GM19193 (cell line): ENCODE measurements around the gene GABRG3.

Experiments
- POLR2A ChIP-seq: IDR thresholded peaks from 4 replicates; pipeline ENCODE4 v1.6.1; 2011; ENCODE audit not compliant: insufficient read depth, insufficient read length; ENCODE audit errors: extremely low read depth

GABRG3 gene

DNA sequence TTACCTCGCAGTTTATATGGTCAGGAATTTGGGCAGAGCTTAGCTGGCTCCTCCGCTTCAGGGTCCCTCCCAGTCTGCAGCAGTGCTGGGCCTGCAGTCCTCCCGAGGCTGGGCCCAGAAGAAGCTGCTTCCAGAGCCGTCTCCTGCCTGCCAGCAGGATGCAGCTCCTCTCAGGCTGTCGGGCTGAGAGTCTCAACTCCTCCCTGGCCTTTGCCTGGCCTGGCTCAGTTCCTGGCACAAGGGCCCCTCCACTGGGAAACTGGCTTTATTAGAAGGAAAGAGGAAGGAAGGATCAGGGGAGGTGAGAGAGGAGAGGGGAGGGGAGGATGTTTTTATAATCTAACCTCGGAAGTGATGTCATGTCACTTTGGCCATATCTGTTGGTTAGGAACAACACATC, 72.8 kb downstream of the GABRG3 start:
- TF ChIP-seq POLR2A = no peak

DNA sequence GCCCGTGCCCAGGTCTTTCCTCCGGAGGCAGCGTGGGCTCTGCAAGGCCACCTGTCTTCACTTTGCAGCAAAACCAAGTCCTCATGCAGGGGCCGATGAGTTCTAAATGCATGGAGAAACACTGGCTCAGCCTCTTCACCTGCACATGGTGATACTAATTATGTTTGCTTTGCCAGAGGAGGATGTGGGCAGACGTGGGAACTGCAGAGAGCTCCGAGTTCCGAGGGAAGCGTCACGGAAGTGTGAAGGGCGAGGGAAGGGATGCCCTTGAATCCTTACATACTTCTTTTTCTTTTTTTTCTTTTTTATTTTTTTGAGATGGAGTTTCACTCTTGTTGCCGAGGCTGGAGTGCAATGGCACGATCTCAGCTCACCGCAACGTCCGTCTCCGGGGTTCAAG, 74.8 kb downstream of the GABRG3 start:
- TF ChIP-seq POLR2A = no peak

DNA sequence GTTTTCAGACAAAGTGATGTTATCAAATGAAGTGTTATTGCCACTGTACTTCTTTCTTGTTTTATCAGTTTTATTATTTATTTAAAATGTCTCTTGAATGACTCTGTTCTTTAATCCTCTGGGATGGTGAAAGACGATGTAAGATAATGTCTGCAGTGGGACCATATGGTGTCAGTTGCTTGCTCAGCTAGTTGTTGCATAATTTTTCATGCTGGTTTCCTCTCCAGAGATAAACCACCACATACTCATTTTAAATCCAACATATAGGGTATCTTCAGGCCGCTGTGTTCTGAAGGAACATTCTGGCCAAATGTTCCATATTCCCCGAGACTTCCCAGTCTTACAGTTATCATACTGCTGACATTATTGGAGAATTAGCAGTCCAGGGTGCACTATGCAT, 75.9 kb downstream of the GABRG3 start:
- no peak for TF ChIP-seq POLR2A

DNA sequence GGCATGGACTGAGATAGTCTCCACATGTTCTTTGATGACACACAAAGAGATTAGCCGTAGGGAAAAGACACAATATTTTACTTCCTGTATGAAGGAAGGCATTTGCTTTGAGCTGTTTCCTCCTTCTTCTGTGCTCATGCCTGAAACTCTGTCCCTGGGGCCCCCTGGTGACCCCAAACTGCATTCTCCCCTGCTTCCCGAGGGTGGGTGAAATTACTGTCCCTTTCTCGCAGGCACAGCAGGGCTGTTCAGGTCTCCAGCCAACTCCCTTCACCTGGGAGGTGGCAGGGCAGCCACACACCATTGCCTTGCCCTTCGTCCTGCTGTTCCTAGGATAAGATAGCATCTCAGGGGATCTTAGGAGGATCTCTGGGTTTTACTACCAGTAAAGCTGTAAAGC, 79.2 kb downstream of the GABRG3 start:
- TF ChIP-seq POLR2A = no peak

DNA sequence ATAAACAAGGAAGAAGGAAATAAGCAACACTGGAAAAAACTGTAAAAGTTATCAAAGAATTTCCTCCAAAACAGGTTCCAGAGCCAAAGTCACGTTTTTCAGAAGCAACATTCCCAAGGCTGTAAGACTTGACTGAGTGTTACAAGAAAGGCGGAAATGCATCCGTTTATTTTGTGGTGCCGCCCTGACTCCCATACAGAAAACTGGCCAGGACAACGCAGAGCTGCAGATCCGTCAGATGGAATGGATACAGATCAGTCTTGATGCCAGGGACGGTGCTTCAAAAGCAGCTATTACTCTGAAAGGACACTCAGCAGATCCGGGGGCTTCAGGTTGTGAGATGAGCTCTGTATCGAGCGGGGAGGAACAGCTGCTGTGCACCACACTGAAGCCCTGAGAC, 83.4 kb downstream of the GABRG3 start:
- TF ChIP-seq POLR2A = no peak

DNA sequence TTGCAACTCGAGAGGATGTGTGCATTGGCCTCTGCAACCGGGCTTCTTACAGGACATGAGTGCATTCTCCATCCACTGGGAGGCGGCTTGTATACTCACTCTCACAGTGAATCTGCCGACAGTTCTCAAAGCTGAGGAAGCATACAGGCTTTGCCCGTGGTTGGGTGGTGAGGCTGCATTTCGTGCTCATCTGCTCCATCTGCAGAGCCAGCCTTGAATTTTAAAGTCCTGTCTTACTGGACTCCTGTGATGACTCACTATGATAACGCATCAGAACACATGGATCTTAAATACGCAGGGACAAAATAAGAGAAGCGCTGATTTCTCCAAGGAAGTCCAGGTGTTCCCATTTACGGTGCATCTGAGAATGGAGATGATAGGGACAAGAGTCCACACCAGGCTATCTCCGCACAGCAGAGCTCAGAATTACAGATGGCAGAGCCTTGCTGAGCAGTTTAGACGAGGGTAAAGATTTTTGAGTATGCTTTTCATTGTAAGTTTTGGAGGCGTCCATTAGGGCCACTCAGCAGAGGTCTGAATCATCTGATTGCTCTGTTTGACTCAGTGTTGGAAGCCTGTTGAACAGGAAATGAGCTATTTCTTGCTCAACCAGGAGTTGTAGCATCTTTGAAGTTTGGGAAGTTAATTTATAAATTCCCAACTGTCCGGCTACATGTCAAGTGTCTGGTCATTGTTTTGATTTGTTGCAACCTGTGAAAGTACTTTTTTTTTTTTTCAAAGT, 87.1 kb downstream of the GABRG3 start:
- no peak for TF ChIP-seq POLR2A

DNA sequence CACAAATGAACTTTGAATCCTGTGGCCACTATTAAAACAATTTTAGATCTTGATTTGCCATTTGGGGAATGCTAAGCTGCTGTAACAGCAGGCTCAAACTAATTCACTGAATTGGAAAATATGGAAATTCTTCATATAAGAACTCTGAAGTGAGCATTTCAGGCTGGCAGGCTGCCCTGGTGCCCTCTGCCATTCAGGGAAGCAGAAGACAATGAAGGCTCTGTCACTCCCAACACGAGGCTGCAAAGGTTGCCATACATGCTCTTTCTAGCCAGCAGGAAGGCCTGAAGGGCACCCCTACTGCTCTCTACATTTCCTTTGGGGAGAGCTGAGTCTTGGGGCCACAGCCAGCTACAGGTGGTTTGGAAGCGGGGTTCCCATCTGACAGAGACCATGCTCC, 88.0 kb downstream of the GABRG3 start:
- TF ChIP-seq POLR2A = no peak

DNA sequence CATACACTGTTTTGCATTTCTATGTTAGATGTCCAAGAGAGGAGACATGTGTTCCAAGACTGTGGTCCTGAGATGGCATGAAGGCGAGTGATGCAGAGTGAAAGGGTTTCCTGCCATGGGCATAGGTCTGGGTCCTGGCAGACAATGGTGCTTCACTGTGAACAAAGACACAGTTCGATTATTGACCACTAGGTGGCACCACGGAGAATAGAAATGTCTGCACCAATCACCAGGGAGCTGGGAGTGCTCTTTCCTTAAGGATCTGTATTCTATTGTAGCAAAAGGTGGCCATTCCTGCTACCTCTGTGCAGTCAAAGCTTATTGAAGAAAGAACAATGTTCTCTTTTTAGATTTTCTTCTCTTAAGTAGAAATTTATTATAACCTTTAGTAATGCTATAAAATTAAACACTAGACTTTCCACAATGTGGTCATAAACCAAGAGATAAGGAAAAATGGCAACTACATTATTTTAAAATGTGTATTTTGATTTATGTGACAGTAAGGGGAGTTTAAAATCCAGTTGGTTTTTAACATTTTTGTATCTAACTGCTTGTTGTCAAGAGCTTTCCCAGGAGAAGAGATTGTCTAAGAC, 88.7 kb downstream of the GABRG3 start:
- no peak for TF ChIP-seq POLR2A

DNA sequence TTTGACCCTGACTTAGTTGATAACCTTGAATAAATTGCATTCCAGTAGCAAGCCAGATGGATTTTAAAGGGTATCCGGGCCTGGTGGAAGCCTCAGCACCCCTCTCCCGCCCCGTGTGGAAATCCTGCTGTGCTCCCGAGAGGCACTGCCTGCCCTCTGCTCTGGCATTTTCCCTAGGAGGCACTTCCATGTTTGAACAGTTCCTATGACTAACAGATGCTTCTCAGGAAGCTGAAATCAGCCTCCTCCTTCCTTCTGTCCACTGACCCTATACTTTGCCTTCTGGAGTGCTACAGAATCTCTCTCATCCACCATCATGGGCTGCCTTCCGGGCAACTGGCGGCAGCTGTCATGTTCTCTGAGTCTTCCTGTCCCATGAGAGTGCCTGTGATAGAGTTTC, 90.8 kb downstream of the GABRG3 start:
- no peak for TF ChIP-seq POLR2A

DNA sequence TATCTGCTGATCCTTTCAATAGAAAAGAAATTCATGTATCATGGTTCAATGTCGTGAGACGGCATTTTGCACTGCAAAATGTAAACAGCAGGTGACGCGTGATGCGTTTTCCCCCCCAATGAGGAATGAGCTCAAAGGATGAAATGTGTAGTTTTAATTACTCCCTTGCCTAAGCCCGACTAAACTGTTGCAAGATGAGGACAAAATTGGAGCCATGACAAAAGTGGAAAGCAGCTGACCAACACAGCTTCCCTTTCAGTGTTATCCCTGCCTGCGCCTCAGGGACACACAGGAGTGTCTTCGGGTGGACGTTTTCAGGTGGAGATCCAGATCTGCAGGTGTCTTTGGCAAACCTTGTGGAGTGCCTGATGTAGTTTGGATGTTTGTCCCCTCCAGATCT, 92.0 kb downstream of the GABRG3 start:
- no peak for TF ChIP-seq POLR2A

DNA sequence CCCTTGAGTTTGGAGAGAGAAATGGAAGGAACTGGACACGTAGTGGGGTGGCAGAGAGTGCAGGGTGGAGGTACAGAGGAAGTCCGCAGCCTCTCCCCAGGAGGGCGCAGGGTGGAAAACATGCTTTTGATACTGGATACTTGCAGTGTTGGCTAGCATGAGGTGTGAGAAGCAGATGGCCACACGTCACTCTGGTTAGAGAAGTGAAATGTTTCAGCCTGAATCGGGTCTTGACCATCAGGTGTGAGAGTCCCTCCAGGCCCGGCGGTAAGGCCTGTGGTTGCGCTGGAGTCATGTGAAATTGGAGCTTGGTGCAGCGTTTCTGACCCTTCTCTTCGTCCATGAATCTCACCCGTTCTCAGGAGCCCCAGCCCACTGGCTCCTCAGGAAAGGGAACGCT, 93.1 kb downstream of the GABRG3 start:
- no peak for TF ChIP-seq POLR2A

DNA sequence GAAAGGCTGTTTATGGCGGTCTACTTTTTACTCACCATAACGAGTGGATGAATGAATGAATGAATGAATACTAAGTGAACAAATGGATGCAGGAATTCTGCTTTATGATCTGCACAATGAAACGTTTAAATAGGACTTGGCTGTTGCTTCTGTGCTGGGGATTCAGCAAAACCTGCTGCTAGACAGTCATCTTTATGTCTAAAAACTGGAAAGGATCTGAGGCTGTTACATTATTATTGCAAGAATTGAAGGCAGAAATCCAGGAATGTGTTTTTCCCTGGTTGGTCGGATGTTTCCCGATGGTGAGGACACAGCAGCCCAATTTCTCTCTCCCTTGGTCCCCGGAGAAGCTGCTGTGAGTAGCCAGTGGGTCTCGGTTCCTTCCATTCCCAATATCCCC, 94.2 kb downstream of the GABRG3 start:
- TF ChIP-seq POLR2A = no peak

DNA sequence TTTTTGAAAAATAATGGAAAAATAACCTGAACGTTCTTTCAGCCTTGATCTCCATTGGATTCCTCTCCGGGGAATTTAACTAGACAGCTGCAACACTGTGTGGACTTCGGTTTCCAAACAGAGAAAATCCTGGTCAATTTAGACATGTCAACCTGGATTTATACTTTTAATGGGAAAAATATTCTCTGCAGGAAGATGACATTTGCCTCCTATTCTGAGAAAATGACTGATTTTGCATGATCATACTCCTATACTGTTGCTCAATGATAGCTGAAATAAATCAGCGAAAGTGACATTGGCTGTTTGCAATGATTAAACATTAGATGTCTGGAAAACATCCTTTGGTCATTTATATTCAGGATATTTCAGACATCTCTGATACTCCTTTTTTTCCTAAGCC, 94.8 kb downstream of the GABRG3 start:
- TF ChIP-seq POLR2A = no peak

DNA sequence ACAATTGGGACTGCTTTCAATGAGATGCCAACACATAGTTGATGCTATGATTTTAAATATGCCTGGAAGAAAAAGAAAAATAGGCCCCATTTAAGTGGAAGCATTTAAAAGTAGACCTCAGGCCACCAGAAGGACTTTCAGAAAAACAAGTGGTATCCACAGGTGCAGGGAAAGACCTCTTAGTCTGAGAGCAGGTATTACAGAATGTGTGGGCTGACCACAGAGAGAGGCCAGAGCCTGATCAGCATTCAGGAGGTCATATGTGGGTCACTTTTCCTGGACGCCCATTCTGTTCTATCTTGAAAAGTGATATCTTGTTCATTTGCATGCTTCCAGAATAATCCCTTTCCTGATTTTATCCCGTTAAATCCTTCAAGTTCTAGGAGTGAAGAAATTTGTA, 95.5 kb downstream of the GABRG3 start:
- no peak for TF ChIP-seq POLR2A

DNA sequence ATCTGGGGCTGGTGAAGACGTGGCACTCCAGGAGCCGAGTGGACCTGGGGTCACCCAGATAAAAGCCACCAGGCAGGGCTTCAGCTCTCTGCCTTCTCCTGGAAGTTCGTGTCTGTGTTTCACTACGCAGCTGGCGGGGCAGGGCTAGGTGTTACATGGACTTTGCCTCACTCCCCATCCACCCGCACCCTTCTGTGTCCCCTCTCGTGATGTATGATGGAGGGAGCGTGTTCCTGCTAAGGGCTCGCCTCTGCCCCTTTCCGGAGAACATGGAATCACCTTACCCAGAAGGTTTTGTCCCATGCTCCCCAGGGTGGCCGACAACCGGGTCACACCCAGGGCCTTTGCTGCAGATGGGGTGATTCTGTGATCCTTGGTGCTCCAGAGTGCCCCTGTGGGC, 96.2 kb downstream of the GABRG3 start:
- no peak for TF ChIP-seq POLR2A

DNA sequence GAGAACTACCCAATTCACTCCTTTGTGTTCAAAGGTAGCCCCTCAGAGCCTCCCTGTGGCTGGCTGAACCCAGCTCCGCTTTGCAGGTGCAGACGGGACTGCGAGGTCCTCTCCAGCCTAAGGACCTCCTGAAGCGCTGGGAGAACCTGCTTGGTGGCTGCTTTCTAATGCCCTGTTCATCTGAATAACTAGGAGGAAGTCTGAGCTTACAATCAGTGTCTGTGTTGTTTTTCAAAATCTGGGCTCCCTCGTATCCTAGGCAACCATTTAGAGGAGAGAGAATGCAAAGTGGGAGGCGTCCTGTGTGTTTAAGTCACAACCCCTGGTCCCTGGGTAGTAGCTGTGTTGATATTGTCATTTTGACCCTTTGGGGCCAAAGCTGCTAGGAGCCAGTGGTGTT, 99.9 kb downstream of the GABRG3 start:
- no peak for TF ChIP-seq POLR2A

DNA sequence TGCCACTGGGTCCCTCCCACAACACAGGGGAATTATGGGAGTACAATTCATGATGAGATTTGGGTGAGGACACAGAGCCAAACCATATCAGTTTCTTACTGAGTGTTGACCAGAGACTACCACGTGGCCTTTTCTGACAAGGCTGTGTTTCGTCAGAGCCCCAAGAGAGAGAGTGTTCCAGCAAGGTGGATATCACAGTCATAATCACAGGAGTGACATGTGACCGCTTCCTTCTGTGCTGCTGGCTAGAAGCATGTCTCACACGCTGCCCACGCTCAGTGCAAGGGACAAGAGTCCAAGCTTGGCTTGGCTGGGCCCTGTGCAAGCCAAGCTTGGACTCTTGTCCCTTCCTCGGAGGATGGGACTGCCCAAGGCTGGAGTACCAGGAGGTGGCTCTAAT, 103.2 kb downstream of the GABRG3 start:
- TF ChIP-seq POLR2A = no peak
